GM18498 (cell line): ENCODE results near the gene AGPAT2.
"Not testable (repeated sequence)": the region's sequence is repeated elsewhere in the genome, so short reads cannot be mapped to it uniquely, and the experiment has no call there.

Experiments used
- ATAC-seq: cut with Tn5 transposase; IDR thresholded peaks from one replicate; pipeline ENCODE4 v1.9.1; 2021; ENCODE audit warnings: mild to moderate bottlenecking, moderate library complexity; ENCODE audit not compliant: unreplicated experiment

Gene AGPAT2

GRCh38 chr9:136650648-136651047 lies 36.6 kb downstream of the AGPAT2 start:
- ATAC-seq, result no peak

- no peak for ATAC-seq
Observed at GRCh38 chr9:136650021-136650420, 37.2 kb downstream of the AGPAT2 start.

- no peak for ATAC-seq
Observed at GRCh38 chr9:136648751-136649150, 38.5 kb downstream of the AGPAT2 start.

GRCh38 chr9:136646827-136647711 lies 40.2 kb downstream of the AGPAT2 start:
- no peak for ATAC-seq

- ATAC-seq, result no peak
Observed at GRCh38 chr9:136645903-136646754, 41.1 kb downstream of the AGPAT2 start.

- no peak for ATAC-seq
Observed at GRCh38 chr9:136645352-136645902, 41.8 kb downstream of the AGPAT2 start.

GRCh38 chr9:136644593-136645351 lies 42.5 kb downstream of the AGPAT2 start:
- ATAC-seq, result peak; percentile 43

- ATAC-seq, result no peak
Observed at GRCh38 chr9:136644343-136644592, 43.0 kb downstream of the AGPAT2 start.

- ATAC-seq, result no peak
Observed at GRCh38 chr9:136643596-136644342, 43.5 kb downstream of the AGPAT2 start.

- ATAC-seq, result no peak
Observed at GRCh38 chr9:136642439-136642921, 44.8 kb downstream of the AGPAT2 start.

GRCh38 chr9:136640171-136641111 lies 46.8 kb downstream of the AGPAT2 start:
- ATAC-seq, result no peak

GRCh38 chr9:136634904-136635303 lies 52.4 kb downstream of the AGPAT2 start:
- no peak for ATAC-seq

- ATAC-seq, result not testable (repeated sequence)
Observed at GRCh38 chr9:136632491-136633106, 54.7 kb downstream of the AGPAT2 start.

GRCh38 chr9:136632072-136632471 lies 55.2 kb downstream of the AGPAT2 start:
- not testable (repeated sequence) for ATAC-seq

- ATAC-seq, result no peak
Observed at GRCh38 chr9:136631038-136632000, 55.9 kb downstream of the AGPAT2 start.

GRCh38 chr9:136630662-136630992 lies 56.6 kb downstream of the AGPAT2 start:
- no peak for ATAC-seq

GRCh38 chr9:136629879-136630661 lies 57.2 kb downstream of the AGPAT2 start:
- ATAC-seq, result no peak
